Parathyroid adenoma (tissue), 2 donors: ENCODE data around the gene RNF167.

ENCODE experiments used
- H2AFZ ChIP-seq: fragments of 300-600 bp; sonication (generic); one replicate; pipeline ENCODE4 v1.7.0; 2017; ENCODE audit warnings: antibody characterized with exemption, mild to moderate bottlenecking
- H3K27ac ChIP-seq: fragments of 300-600 bp; sonication (generic); one replicate; pipeline ENCODE4 v1.7.0; 2017
- H3K27me3 ChIP-seq: fragments of 300-600 bp; sonication (generic); one replicate; pipeline ENCODE4 v1.7.0; 2017; ENCODE audit warnings: low read length; ENCODE audit not compliant: control insufficient read depth, insufficient read depth
- H3K36me3 ChIP-seq: fragments of 300-600 bp; sonication (generic); one replicate; pipeline ENCODE4 v1.7.0; 2017; ENCODE audit warnings: low read length; ENCODE audit not compliant: control insufficient read depth, insufficient read depth
- H3K4me1 ChIP-seq: fragments of 300-600 bp; sonication (generic); one replicate; pipeline ENCODE4 v1.7.0; 2017; ENCODE audit warnings: control low read depth
- H3K4me2 ChIP-seq: fragments of 300-600 bp; sonication (generic); one replicate; pipeline ENCODE4 v1.7.0; 2017; ENCODE audit warnings: low read length
- H3K4me3 ChIP-seq: fragments of 300-600 bp; sonication (generic); one replicate; pipeline ENCODE4 v1.7.0; 2017; ENCODE audit warnings: low read depth, low read length
- H3K79me2 ChIP-seq: fragments of 300-600 bp; sonication (generic); one replicate; pipeline ENCODE4 v1.7.0; 2017; ENCODE audit warnings: control low read depth
- H3K9ac ChIP-seq: fragments of 300-600 bp; sonication (generic); one replicate; pipeline ENCODE4 v1.7.0; 2017; ENCODE audit warnings: mild to moderate bottlenecking
- H3K9me3 ChIP-seq: fragments of 300-600 bp; sonication (generic); one replicate; pipeline ENCODE4 v1.7.0; 2017; ENCODE audit warnings: low read length; ENCODE audit not compliant: control insufficient read depth
- CTCF ChIP-seq: fragments of 300-600 bp; sonication (generic); IDR thresholded peaks from one replicate; pipeline ENCODE4 v1.7.0; 2017; ENCODE audit warnings: antibody characterized with exemption, mild to moderate bottlenecking
- donor health status: primary hyperparathyroidism.

Gene RNF167

GRCh38 chr17:4982305-4982704, 42.2 kb downstream of the RNF167 start:
- H3K9me3 ChIP-seq, result no peaks in the 10 kb centered on the region
- no peaks in the 10 kb centered on the region for H3K36me3 ChIP-seq
- H3K27me3 ChIP-seq, result no peaks in the 10 kb centered on the region
- no peak overlapping the region for H2AFZ ChIP-seq
- H3K4me2 ChIP-seq, result no peak overlapping the region
- TF ChIP-seq CTCF, result no peak
- peaks cover 10% of the 10 kb centered on the region for H3K79me2 ChIP-seq
- H3K27ac ChIP-seq, result no peak overlapping the region
- no peak overlapping the region for H3K9ac ChIP-seq
- H3K4me1 ChIP-seq, result peaks cover 6% of the 10 kb centered on the region
- no peak overlapping the region for H3K4me3 ChIP-seq

- Histone ChIP-seq H2AFZ (peak overlapping the region; percentile 81), H3K27ac (peak overlapping the region; percentile 76), H3K27me3 (no peaks in the 10 kb centered on the region), H3K9ac (no peak overlapping the region), H3K36me3 (no peaks in the 10 kb centered on the region), H3K4me3 (peak overlapping the region; percentile 87), H3K4me1 (peaks cover 9% of the 10 kb centered on the region), H3K9me3 (no peaks in the 10 kb centered on the region), H3K4me2 (peak overlapping the region; percentile 90), H3K79me2 (peaks cover 2% of the 10 kb centered on the region)
- no peak for TF ChIP-seq CTCF
These were observed 46.3 kb downstream of the RNF167 start for GRCh38 chr17:4986403-4986802.

DNA sequence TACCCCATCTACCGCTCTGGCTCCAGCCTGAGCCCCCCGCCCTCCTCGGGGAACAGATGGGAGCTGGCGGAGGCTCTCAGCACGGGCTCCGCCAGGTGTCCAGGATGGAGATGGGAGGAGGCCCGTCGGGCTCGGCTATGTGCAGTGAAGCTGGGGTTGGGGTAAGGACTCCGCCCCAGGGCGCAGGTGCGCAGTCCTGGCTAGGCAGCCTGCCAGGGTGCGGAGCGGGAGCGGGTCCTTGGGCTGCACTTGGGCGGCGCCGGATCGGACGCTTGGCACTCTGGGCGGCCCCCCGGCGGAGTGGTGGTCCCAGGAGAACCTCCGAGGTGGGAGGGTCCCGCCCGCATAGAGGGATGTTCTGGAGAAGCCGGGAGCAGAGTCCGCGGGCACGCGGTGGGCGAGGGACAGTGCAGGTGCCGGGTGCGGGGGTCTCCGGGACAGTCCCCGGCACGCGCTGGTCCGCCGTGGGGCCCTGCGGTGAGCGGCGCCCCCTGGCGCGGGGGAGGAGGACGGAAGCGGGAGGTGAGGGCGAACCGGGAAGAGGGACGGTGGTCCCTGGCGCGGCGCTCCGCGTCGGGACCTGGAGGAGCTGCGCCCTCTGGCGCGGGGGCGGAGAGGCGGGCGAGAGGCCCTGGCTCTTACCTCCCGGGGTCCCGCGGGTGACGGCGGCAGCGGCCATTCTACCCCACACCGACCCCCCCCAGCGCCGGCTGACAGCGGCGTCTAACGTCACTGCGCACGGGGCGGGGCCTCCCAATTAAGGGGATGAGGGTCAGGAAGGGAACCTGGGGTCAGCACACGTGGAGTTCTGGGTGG, 47.1 kb downstream of the RNF167 start, which contains the start of gene CAMTA2:
Gene CAMTA2 (minus strand): TSS at position 725 of the 816 bp plus-strand sequence. CDS start 1,453 bp downstream, outside the sequence.
- Histone ChIP-seq H3K27ac (peak within 1 kb of the TSS; percentile 76), H2AFZ (peak within 1 kb of the TSS; percentile 81), H3K9me3 (no peaks in the 10 kb centered on the region), H3K4me3 (peak within 1 kb of the TSS; percentile 87), H3K36me3 (no peaks in the 10 kb centered on the region), H3K4me2 (peak within 1 kb of the TSS; percentile 90), H3K4me1 (peaks cover 9% of the 10 kb centered on the region), H3K79me2 (peaks cover 2% of the 10 kb centered on the region), H3K27me3 (no peaks in the 10 kb centered on the region), H3K9ac (peak within 1 kb of the TSS; percentile 74)
- TF ChIP-seq CTCF, result peak; percentile 87

DNA sequence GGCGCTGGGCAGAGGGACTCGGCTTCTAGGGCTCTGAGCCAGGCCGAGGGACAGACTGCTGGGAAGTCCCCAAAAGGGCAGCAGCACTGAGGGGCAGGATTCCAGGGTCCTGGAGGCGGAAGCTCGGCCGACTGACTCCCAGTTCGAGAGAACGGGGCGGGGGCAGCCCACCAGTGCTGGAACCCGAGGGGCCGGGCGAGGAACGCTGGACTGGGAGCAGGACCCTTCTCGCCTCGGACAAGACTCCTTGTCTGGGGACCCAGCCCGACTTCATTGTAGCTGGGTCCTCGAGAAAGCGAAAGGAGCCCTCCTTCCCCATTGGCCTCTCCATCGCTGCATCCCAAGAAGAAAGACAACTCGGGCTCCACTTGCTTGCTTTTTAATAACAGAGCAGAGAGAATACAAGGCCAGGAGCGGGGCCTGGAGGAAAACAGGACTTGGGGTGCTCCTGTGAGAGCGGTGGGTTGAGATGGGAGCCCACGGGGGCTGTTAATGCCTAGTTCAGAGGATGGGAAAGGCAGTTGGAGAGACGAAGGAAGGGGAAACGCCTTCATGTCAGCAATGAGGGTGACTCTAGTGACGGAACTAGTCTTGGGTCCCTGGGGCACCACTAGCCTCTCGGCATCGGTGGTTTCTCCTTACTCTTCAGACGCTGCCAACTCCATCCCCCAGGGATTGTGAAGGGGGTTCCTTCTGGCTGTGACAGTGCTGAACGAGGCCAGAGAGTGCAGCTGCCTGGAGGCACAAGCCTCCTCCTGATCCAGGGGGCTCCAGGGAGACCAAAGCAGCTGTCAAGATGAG, 47.9 kb downstream of the RNF167 start:
- Histone ChIP-seq H3K4me2 (peak overlapping the region; percentile 90), H3K79me2 (peaks cover 2% of the 10 kb centered on the region), H3K9me3 (no peaks in the 10 kb centered on the region), H3K36me3 (no peaks in the 10 kb centered on the region), H2AFZ (peak overlapping the region; percentile 81), H3K4me3 (peak overlapping the region; percentile 87), H3K27ac (peak overlapping the region; percentile 76), H3K9ac (peak overlapping the region; percentile 74), H3K27me3 (no peaks in the 10 kb centered on the region), H3K4me1 (peaks cover 9% of the 10 kb centered on the region)
- TF ChIP-seq CTCF, result no peak
